ENCODE measurements around the gene DGCR8. TPM values are rescaled to one million over a fixed set of nuclear protein-coding genes. Genes with fewer than 3 reads are reported as not detected.
A peak's percentile ranks its signal among the peaks of the same experiment; 100 is the strongest.

The DGCR8 gene
- total RNA-seq, 1 donor from 2014 or later: 30.5 TPM

- no peak for TF ChIP-seq CTCF (IDR thresholded peaks at IDR 0.05; ENCODE audit: insufficient read depth, low read length, severe bottlenecking)
- Histone ChIP-seq H3K36me3 (ENCODE audit: control insufficient read depth, insufficient read depth, low read length) (peaks cover 12% of the 10 kb centered on the region), H3K27me3 (ENCODE audit: control insufficient read depth, insufficient read depth, low read length) (no peaks in the 10 kb centered on the region), H3K4me3 (ENCODE audit: low read depth, low read length) (no peak overlapping the region)
- FAIRE-seq: no peak
- no peak for DNase-seq (ENCODE audit: low read depth)
Observed at GRCh38 chr22:20054485-20054884, 25.6 kb upstream of the DGCR8 start.

GRCh38 chr22:20055144-20055543, 24.9 kb upstream of the DGCR8 start:
- FAIRE-seq (no peak), DNase-seq (ENCODE audit: low read depth) (no peak)
- TF ChIP-seq CTCF (IDR thresholded peaks at IDR 0.05; ENCODE audit: insufficient read depth, low read length, severe bottlenecking): no peak
- Histone ChIP-seq H3K27me3 (ENCODE audit: control insufficient read depth, insufficient read depth, low read length) (no peaks in the 10 kb centered on the region), H3K4me3 (ENCODE audit: low read depth, low read length) (no peak overlapping the region), H3K36me3 (ENCODE audit: control insufficient read depth, insufficient read depth, low read length) (peaks cover 12% of the 10 kb centered on the region)

GRCh38 chr22:20055654-20056053, 24.4 kb upstream of the DGCR8 start:
- no peak for FAIRE-seq
- TF ChIP-seq CTCF (IDR thresholded peaks at IDR 0.05; ENCODE audit: insufficient read depth, low read length, severe bottlenecking): no peak
- peaks cover 12% of the 10 kb centered on the region for H3K36me3 ChIP-seq (ENCODE audit: control insufficient read depth, insufficient read depth, low read length)
- no peak for DNase-seq (ENCODE audit: low read depth)
- no peaks in the 10 kb centered on the region for H3K27me3 ChIP-seq (ENCODE audit: control insufficient read depth, insufficient read depth, low read length)
- no peak overlapping the region for H3K4me3 ChIP-seq (ENCODE audit: low read depth, low read length)

GRCh38 chr22:20056161-20056560, 23.9 kb upstream of the DGCR8 start:
- FAIRE-seq: no peak
- Histone ChIP-seq H3K4me3 (ENCODE audit: low read depth, low read length) (no peak overlapping the region), H3K27me3 (ENCODE audit: control insufficient read depth, insufficient read depth, low read length) (no peaks in the 10 kb centered on the region), H3K36me3 (ENCODE audit: control insufficient read depth, insufficient read depth, low read length) (peaks cover 14% of the 10 kb centered on the region)
- no peak for DNase-seq (ENCODE audit: low read depth)
- no peak for TF ChIP-seq CTCF (IDR thresholded peaks at IDR 0.05; ENCODE audit: insufficient read depth, low read length, severe bottlenecking)

GRCh38 chr22:20056696-20057386, 23.2 kb upstream of the DGCR8 start:
- FAIRE-seq: peak; percentile 70
- TF ChIP-seq CTCF (IDR thresholded peaks at IDR 0.05; ENCODE audit: insufficient read depth, low read length, severe bottlenecking): no peak
- H3K36me3 ChIP-seq (ENCODE audit: control insufficient read depth, insufficient read depth, low read length): peaks cover 15% of the 10 kb centered on the region

More at GRCh38 chr22:20056696-20057386, 23.2 kb upstream of the DGCR8 start:
- Histone ChIP-seq H3K4me3 (ENCODE audit: low read depth, low read length) (no peak overlapping the region), H3K27me3 (ENCODE audit: control insufficient read depth, insufficient read depth, low read length) (no peaks in the 10 kb centered on the region)
- no peak for DNase-seq (ENCODE audit: low read depth)
